ENCODE results near the gene LTA4H. TPM values are rescaled to one million over a fixed set of nuclear protein-coding genes. Genes with fewer than 3 reads are reported as not detected.

LTA4H gene
- total RNA-seq, 3 donors from 2014 or later (not counting 1 experiment from before 2014, with no cell fraction given), result 43.1 to 51.9 (median 48.3) TPM

DNA sequence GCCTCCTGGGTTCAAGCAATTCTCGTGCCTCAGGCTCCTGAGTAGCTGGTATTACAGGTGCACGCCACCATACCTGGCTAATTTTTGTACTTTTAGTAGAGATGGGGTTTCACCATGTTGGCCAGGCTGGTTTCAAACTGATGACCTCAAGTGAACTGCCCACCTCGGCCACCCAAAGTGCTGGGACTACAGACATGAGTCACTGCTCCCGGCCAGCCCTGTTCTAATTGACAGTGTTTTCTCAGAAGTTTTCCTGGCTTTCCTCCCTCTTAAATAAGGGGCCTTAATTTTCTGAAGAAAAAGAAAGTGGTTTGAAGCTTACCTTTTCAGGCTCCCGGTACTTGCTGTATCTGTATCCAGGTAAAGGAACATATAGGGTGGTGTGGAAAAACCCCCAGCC lies 40.9 kb downstream of the LTA4H start:
- no peak overlapping the region for H3K4me3 ChIP-seq (ENCODE audit: low read length)
- WGBS (ENCODE audit: insufficient coverage), result 76% methylated on average over 4 of the region's 5 CpGs
- TF ChIP-seq, protein P1, sequence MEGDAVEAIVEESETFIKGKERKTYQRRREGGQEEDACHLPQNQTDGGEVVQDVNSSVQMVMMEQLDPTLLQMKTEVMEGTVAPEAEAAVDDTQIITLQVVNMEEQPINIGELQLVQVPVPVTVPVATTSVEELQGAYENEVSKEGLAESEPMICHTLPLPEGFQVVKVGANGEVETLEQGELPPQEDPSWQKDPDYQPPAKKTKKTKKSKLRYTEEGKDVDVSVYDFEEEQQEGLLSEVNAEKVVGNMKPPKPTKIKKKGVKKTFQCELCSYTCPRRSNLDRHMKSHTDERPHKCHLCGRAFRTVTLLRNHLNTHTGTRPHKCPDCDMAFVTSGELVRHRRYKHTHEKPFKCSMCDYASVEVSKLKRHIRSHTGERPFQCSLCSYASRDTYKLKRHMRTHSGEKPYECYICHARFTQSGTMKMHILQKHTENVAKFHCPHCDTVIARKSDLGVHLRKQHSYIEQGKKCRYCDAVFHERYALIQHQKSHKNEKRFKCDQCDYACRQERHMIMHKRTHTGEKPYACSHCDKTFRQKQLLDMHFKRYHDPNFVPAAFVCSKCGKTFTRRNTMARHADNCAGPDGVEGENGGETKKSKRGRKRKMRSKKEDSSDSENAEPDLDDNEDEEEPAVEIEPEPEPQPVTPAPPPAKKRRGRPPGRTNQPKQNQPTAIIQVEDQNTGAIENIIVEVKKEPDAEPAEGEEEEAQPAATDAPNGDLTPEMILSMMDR (IDR thresholded peaks at IDR 0.05), result no peak
- H3K9me3 ChIP-seq (ENCODE audit: control insufficient read depth, insufficient read depth, low read length), result no peaks in the 10 kb centered on the region
- H3K27me3 Mint-ChIP-seq (ENCODE audit: low read depth in 2 of 2), result peaks cover 0 to 2% of the 10 kb centered on the region in 2 donors
- H3K36me3 ChIP-seq (ENCODE audit: control insufficient read depth, insufficient read depth, low read length), result no peaks in the 10 kb centered on the region
- peaks cover 7% of the 10 kb centered on the region in 2 donors for H3K4me1 Mint-ChIP-seq
- H3K4me1 ChIP-seq (ENCODE audit: control insufficient read depth, insufficient read depth, low read length), result no peaks in the 10 kb centered on the region
- H3K27ac Mint-ChIP-seq, result no peak overlapping the region
- H3K9me3 Mint-ChIP-seq, result no peaks in the 10 kb centered on the region
- H3K36me3 Mint-ChIP-seq, result no peaks in the 10 kb centered on the region
- DNase-seq (no peak), ATAC-seq (no peak)
- H3K27ac ChIP-seq (ENCODE audit: low read length), result no peak overlapping the region
- intact Hi-C loops (cut with micrococcal nuclease), result no loop called here
- no peaks in the 10 kb centered on the region for H3K27me3 ChIP-seq (ENCODE audit: control insufficient read depth, insufficient read depth, low read length)
- H3K4me3 Mint-ChIP-seq, result no peak overlapping the region

DNA sequence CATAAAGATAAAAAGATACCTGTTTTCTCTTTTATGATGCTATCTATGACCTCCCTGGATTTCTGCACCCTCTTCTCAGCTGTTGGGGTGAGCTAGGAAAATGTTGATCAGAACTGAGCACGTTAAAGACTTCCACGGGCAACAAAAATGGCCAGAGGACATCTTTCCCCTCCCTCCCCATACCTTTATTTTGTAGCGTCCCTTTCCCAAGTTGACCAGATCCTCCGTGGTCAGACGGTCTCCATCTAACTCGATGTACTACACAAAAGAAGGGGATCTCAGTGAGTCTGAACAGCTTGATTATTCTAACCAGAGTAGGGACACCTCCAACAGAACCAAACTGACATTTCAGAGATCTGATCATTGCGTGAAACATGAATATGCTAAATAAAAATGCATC lies 41.5 kb downstream of the LTA4H start:
- no peak overlapping the region for H3K4me3 Mint-ChIP-seq
- H3K36me3 Mint-ChIP-seq, result no peaks in the 10 kb centered on the region
- H3K36me3 ChIP-seq (ENCODE audit: control insufficient read depth, insufficient read depth, low read length), result no peaks in the 10 kb centered on the region
- no peak overlapping the region for H3K27ac ChIP-seq (ENCODE audit: low read length)
- WGBS (ENCODE audit: insufficient coverage), result 96% methylated on average over 6 of the region's 7 CpGs
- DNase-seq (no peak), ATAC-seq (no peak)
- H3K27me3 ChIP-seq (ENCODE audit: control insufficient read depth, insufficient read depth, low read length), result no peaks in the 10 kb centered on the region
- no peaks in the 10 kb centered on the region for H3K9me3 ChIP-seq (ENCODE audit: control insufficient read depth, insufficient read depth, low read length)
- TF ChIP-seq, protein P1 (IDR thresholded peaks at IDR 0.05), result no peak
- H3K4me1 ChIP-seq (ENCODE audit: control insufficient read depth, insufficient read depth, low read length), result no peaks in the 10 kb centered on the region
- H3K4me1 Mint-ChIP-seq, result peaks cover 6% of the 10 kb centered on the region in 2 donors
- H3K27me3 Mint-ChIP-seq (ENCODE audit: low read depth in 2 of 2), result peaks cover 0 to 2% of the 10 kb centered on the region in 2 donors
- H3K9me3 Mint-ChIP-seq, result no peaks in the 10 kb centered on the region
- intact Hi-C loops (cut with micrococcal nuclease), result no loop called here
- no peak overlapping the region for H3K4me3 ChIP-seq (ENCODE audit: low read length)
- no peak overlapping the region for H3K27ac Mint-ChIP-seq

DNA sequence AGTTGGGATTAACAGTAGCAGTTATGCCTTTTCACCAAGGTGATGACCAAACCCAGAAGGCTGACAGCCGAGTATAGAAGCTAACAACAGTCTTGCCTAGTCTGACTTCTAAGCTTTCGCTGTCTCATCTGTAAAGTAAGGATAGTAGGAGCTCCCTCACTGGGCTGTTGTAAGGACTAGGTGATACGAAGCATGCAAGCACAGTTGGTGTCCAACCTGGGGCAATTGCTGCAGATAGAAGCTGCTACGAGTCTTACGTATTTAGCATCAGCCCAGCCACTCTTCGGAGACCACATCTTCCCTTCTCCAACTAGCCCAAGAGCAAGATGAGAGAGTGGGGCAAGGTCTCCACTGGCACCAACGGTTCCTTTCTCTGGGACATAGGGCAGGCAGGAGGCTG lies 45.3 kb downstream of the LTA4H start:
- Mint-ChIP-seq H3K36me3 (no peaks in the 10 kb centered on the region), H3K4me3 (no peak overlapping the region), H3K9me3 (no peaks in the 10 kb centered on the region), H3K27me3 (ENCODE audit: low read depth in 2 of 2) (peaks cover 0 to 2% of the 10 kb centered on the region in 2 donors), H3K27ac (no peak overlapping the region), H3K4me1 (no peaks in the 10 kb centered on the region)
- Histone ChIP-seq H3K4me1 (ENCODE audit: control insufficient read depth, insufficient read depth, low read length) (no peaks in the 10 kb centered on the region), H3K9me3 (ENCODE audit: control insufficient read depth, insufficient read depth, low read length) (no peaks in the 10 kb centered on the region), H3K27me3 (ENCODE audit: control insufficient read depth, insufficient read depth, low read length) (no peaks in the 10 kb centered on the region), H3K36me3 (ENCODE audit: control insufficient read depth, insufficient read depth, low read length) (no peaks in the 10 kb centered on the region), H3K4me3 (ENCODE audit: low read length) (no peak overlapping the region), H3K27ac (ENCODE audit: low read length) (no peak overlapping the region)
- WGBS (ENCODE audit: insufficient coverage), result 91% methylated on average over 7 of the region's 7 CpGs
- intact Hi-C loops (cut with micrococcal nuclease), result no loop called here
- DNase-seq, result no peak
- TF ChIP-seq, protein P1 (IDR thresholded peaks at IDR 0.05), result no peak
- ATAC-seq, result no peak

DNA sequence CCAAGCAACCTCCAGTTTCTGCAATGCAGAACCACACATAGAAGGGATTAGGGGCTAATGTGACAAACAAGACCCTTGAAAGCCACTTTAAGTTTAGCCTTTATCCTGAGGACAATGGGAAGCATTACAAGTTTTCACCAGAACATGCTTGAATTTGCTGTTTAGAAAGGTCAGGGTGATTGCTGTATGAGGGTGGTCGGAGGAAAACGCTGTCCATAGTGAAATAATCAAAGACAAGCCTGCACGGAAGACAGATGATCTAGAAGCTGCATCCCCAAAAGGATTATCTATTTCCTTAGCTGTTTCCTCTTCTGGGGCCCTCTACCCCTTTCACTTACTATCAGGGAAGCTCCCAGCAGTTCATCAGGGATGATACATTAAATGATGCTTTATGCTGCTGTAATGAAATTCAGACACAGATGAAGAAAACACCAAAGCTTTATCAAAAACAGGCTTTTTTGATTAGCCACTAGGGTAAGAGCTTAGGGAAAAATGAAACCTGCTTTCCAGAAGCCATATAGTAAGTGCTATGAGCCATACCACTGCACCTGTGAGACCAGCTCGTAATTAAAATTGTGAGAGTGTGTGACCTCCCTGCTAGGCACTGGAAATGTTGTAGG lies 45.8 kb downstream of the LTA4H start:
- no peaks in the 10 kb centered on the region for H3K4me1 Mint-ChIP-seq

More for the DNA sequence above, 45.8 kb downstream of the LTA4H start:
- Histone ChIP-seq H3K4me3 (ENCODE audit: low read length) (no peak overlapping the region), H3K36me3 (ENCODE audit: control insufficient read depth, insufficient read depth, low read length) (no peaks in the 10 kb centered on the region), H3K9me3 (ENCODE audit: control insufficient read depth, insufficient read depth, low read length) (no peaks in the 10 kb centered on the region), H3K27me3 (ENCODE audit: control insufficient read depth, insufficient read depth, low read length) (no peaks in the 10 kb centered on the region), H3K4me1 (ENCODE audit: control insufficient read depth, insufficient read depth, low read length) (no peaks in the 10 kb centered on the region), H3K27ac (ENCODE audit: low read length) (no peak overlapping the region)
- no peak for ATAC-seq
- TF ChIP-seq, protein P1 (IDR thresholded peaks at IDR 0.05), result no peak
- DNase-seq, result no peak
- Mint-ChIP-seq H3K36me3 (no peaks in the 10 kb centered on the region), H3K27ac (no peak overlapping the region), H3K4me3 (no peak overlapping the region), H3K9me3 (no peaks in the 10 kb centered on the region), H3K27me3 (ENCODE audit: low read depth in 2 of 2) (peaks cover 0 to 2% of the 10 kb centered on the region in 2 donors)
- intact Hi-C loops (cut with micrococcal nuclease), result no loop called here
- 36% methylated on average over 4 of the region's 4 CpGs for WGBS (ENCODE audit: insufficient coverage)
